ENCODE data around the gene TAF6L. TPM values are rescaled to one million over a fixed set of nuclear protein-coding genes. Genes with fewer than 3 reads are reported as not detected.

The TAF6L gene
- total and polyA plus RNA-seq, 3 experiments from 2014 or later, result 9.6 to 24.1 (median 21.8) TPM

DNA sequence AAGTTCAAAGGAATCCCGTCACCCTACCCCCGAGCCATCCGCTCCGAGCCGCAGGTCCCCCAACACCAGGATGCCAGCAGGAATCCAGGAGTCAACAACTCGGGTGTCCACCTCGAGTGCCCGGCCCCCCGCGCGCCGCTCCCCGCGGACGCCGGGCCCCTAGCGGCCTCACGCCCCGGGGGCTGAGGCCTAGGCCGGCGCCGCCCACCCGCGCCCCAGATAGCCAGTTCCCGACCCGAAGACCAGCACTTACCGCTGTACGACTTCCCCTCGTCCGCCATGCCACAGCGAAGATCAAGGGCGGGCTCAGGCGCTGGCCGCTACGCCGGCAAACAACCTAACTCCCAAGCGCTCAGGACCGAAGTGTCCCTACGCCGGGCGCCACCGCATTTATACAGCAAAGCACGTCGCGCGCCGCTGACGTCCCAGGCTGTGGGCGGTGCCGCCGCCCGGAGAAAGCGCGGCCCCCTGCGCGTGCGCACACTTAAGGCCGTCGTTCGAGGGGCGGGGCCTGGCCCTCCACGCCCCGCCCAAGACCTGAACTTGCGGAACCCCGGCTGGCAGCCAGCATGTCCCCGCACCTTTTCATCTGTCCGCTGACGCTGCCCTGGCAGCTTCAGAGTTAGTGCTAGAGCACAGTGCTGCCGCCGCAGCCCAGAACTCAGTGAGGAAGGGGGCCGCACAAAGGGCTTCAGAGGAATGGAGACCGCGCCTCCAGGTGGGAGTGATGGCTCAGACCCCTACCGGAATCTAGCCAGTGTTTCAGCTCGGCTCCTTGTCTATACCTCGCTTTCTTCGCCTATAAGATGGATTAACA is 34.1 kb downstream of the TAF6L start, which contains the start of gene NXF1:
Gene NXF1, minus strand, starts transcription at position 365 of the 817 bp plus-strand sequence. Its CDS starts 84 bp downstream, at position 281.
- Histone ChIP-seq H3K4me3 (ENCODE audit: low read length) (peak within 1 kb of the TSS; percentile 70), H3K9me3 (ENCODE audit: low read length) (no peaks in the 10 kb centered on the region), H3K36me3 (ENCODE audit: insufficient read depth, low read length) (peaks cover 25% of the 10 kb centered on the region), H3K27me3 (ENCODE audit: insufficient read depth, low read length, poor library complexity, severe bottlenecking) (no peaks in the 10 kb centered on the region), H3K27ac (ENCODE audit: low read depth, low read length) (peak within 1 kb of the TSS; percentile 95), H3K4me1 (ENCODE audit: insufficient read depth, low read length) (peaks cover 26% of the 10 kb centered on the region)
- ChIA-PET CTCF (interaction anchor here (0.7 to 3.4 kb wide), 8 partner anchors 10 to 76 kb away, joined by 3 to 20 read pairs (median 3); partner anchors contain the start of genes POLR2G, SLC3A2, STX5 and TMEM179B), POLR2A (interaction anchor here (0.6 to 2.1 kb wide), 16 partner anchors 8 to 158 kb away, joined by 3 to 21 read pairs (median 6); partner anchors contain the start of genes GANAB, HNRNPUL2, SLC3A2 and STX5)
- peak; percentile 94 to 98 (median 95) for DNase-seq
- Mint-ChIP-seq H3K36me3 (peaks cover 0 to 48% (median 3%) of the 10 kb centered on the region in 3 donors), H3K27ac (peak within 1 kb of the TSS; percentile 95 to 99 (median 97)), H3K4me1 (peaks cover 26 to 44% (median 30%) of the 10 kb centered on the region in 3 donors), H3K4me3 (peak within 1 kb of the TSS; percentile 96 to 99 (median 99)), H3K9me3 (no peaks in the 10 kb centered on the region), H3K27me3 (peaks cover 0 to 3% of the 10 kb centered on the region in 2 donors)

DNA sequence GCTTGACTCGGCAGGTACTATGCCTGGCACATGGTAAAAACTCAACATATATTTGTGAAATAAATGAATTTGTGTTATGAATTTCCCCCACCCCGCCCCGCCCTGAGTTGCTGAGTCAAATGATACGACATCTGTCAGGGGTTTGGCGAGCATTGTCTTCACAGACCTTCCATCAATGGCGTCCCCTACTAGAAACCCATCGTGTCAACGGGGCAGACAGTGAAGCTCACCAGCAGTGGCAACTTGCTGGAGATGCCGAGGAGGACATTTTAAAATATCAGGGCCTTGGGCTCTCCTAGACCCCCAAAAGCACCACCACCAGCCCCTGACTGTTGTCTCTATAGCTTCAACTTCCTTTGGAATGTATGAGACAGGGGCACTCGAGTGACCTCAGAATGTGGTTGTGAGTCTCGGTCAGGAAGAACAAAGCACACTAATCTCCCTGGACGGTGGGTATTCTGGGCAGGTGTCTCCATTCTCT is 34.8 kb downstream of the TAF6L start:
- POLR2A ChIA-PET, result interaction anchor here (0.6 to 2.1 kb wide), 16 partner anchors 9 to 159 kb away, joined by 3 to 21 read pairs (median 6); partner anchors contain the start of genes GANAB, HNRNPUL2, SLC3A2 and STX5
- H3K4me3 ChIP-seq (ENCODE audit: low read length), result peak overlapping the region; percentile 70

DNA sequence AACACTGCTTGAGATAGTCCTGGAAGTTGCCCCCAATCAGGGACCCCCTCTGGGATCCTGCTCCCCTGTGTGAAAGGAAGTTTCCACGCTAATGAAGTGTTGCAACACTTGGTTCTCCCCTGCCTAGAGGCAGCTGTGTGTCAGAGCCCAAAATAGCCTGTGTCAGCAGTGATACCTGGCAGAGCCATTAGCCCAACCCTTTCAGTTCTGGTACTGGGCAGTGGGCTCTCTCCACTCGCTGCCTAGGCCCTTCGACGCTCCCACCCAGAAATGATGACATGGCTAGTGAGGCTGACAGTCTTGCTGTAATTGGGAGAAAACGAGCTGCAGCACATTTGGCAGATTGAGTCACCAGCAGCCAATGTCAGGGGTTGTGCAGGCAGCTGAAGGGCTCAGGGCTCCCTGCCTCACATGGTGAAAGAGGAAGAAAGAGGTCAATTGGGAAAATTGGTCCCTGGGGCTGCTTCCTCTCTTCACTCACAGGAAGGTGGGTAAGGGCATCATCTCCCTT is 35.5 kb downstream of the TAF6L start:
- CTCF ChIA-PET, result interaction anchor here (1.0 to 3.4 kb wide), 5 partner anchors 8 to 75 kb away, joined by 3 to 20 read pairs (median 4); partner anchors contain the start of genes POLR2G, SLC3A2, TMEM179B and ZBTB3
- POLR2A ChIA-PET, result interaction anchor here (0.6 to 2.1 kb wide), 11 partner anchors 10 to 74 kb away, joined by 3 to 21 read pairs (median 9); partner anchors contain the start of genes SLC3A2, STX5, TMEM179B and WDR74
- Histone ChIP-seq H3K9me3 (ENCODE audit: low read length) (no peaks in the 10 kb centered on the region), H3K4me3 (ENCODE audit: low read length) (no peak overlapping the region), H3K36me3 (ENCODE audit: insufficient read depth, low read length) (peaks cover 14% of the 10 kb centered on the region), H3K27ac (ENCODE audit: low read depth, low read length) (no peak overlapping the region), H3K27me3 (ENCODE audit: insufficient read depth, low read length, poor library complexity, severe bottlenecking) (no peaks in the 10 kb centered on the region), H3K4me1 (ENCODE audit: insufficient read depth, low read length) (peaks cover 22% of the 10 kb centered on the region)
- Mint-ChIP-seq H3K36me3 (peaks cover 0 to 37% (median 4%) of the 10 kb centered on the region in 3 donors), H3K9me3 (no peaks in the 10 kb centered on the region), H3K27me3 (peaks cover 0 to 3% of the 10 kb centered on the region in 2 donors), H3K4me1 (peaks cover 26 to 39% (median 28%) of the 10 kb centered on the region in 3 donors), H3K27ac (peak overlapping the region in 6 of 8 donors; percentile 91 to 99 (median 96)), H3K4me3 (peak overlapping the region; percentile 96 to 99 (median 99))
- no peak for DNase-seq

More for the DNA sequence above, 34.8 kb downstream of the TAF6L start:
- no peaks in the 10 kb centered on the region for H3K27me3 ChIP-seq (ENCODE audit: insufficient read depth, low read length, poor library complexity, severe bottlenecking)
- CTCF ChIA-PET, result interaction anchor here (0.7 to 3.4 kb wide), 7 partner anchors 9 to 75 kb away, joined by 3 to 20 read pairs (median 3); partner anchors contain the start of genes POLR2G, SLC3A2, STX5 and TMEM179B
- Mint-ChIP-seq H3K4me1 (peaks cover 26 to 44% (median 30%) of the 10 kb centered on the region in 3 donors), H3K36me3 (peaks cover 0 to 43% (median 5%) of the 10 kb centered on the region in 3 donors), H3K27me3 (peaks cover 0 to 3% of the 10 kb centered on the region in 2 donors), H3K27ac (peak overlapping the region; percentile 87 to 99 (median 96)), H3K4me3 (peak overlapping the region; percentile 96 to 99 (median 99)), H3K9me3 (no peaks in the 10 kb centered on the region)
- peak overlapping the region; percentile 95 for H3K27ac ChIP-seq (ENCODE audit: low read depth, low read length)
- DNase-seq, result no peak
- H3K9me3 ChIP-seq (ENCODE audit: low read length), result no peaks in the 10 kb centered on the region
- H3K4me1 ChIP-seq (ENCODE audit: insufficient read depth, low read length), result peaks cover 26% of the 10 kb centered on the region
- peaks cover 21% of the 10 kb centered on the region for H3K36me3 ChIP-seq (ENCODE audit: insufficient read depth, low read length)

DNA sequence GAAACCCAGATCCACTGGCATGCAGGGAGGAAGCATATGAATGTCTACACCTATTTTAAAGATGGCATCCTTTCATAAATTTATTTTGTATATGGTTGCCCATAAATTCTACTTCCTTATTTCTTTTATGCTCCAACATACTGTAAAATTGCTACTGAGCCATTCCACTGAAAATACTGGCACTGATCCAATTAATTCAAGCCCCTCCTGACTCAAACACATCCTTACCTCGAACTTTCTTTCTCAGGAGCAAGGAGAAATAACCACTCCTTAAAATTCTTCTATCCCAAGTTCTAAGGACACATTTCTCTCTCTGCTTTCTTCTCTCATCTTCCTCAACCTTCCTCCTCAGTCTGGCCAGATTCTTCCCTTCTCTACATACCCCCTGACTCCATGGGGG is 39.6 kb downstream of the TAF6L start:
- H3K36me3 Mint-ChIP-seq, result peaks cover 0 to 12% (median 2%) of the 10 kb centered on the region in 3 donors
- CTCF ChIA-PET, result no interaction called here
- DNase-seq, result no peak

DNA sequence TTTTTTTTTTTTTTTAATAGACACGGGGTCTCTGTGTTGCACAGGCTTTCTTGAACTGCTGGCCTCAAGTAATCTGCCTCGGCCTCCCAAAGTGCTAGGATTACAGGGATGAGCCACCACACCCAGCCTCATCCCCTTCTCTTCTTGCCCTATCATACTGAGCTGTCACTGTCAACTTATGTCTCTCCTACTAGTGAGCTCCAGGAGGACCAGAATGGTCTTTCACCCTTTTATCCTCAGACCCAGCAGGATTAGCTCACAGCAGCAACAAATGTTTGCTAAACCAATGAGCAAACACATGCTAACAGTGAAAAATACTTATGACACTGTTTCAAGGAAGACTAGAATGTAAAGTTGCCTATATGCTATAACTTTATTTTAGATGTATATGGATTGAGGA is 40.5 kb downstream of the TAF6L start:
- peaks cover 0 to 1% of the 10 kb centered on the region in 2 donors for H3K27me3 Mint-ChIP-seq
- peak overlapping the region in 1 of 7 donors; percentile 37 for H3K4me3 Mint-ChIP-seq
- H3K36me3 ChIP-seq (ENCODE audit: insufficient read depth, low read length), result no peaks in the 10 kb centered on the region
- H3K4me3 ChIP-seq (ENCODE audit: low read length), result no peak overlapping the region
- H3K27me3 ChIP-seq (ENCODE audit: insufficient read depth, low read length, poor library complexity, severe bottlenecking), result no peaks in the 10 kb centered on the region
- no peaks in the 10 kb centered on the region for H3K4me1 ChIP-seq (ENCODE audit: insufficient read depth, low read length)
- H3K9me3 Mint-ChIP-seq, result no peaks in the 10 kb centered on the region
- peaks cover 0 to 1% (median 0%) of the 10 kb centered on the region in 3 donors for H3K4me1 Mint-ChIP-seq
- no peak for DNase-seq
- ChIA-PET POLR2A (interaction anchor here (0.7 to 1.2 kb wide), 4 partner anchors 13 to 30 kb away, joined by 3 to 8 read pairs (median 4); partner anchors contain the start of gene STX5), CTCF (interaction anchor here (1.5 kb wide), 1 partner anchor 26 kb away, joined by 5 read pairs; no protein-coding TSS in a partner anchor)
- no peak overlapping the region for H3K27ac ChIP-seq (ENCODE audit: low read depth, low read length)
- peaks cover 0 to 19% (median 2%) of the 10 kb centered on the region in 3 donors for H3K36me3 Mint-ChIP-seq
- H3K27ac Mint-ChIP-seq, result peak overlapping the region in 2 of 8 donors; percentile 33 to 43
- no peaks in the 10 kb centered on the region for H3K9me3 ChIP-seq (ENCODE audit: low read length)

More for the DNA sequence above, 39.6 kb downstream of the TAF6L start:
- no peaks in the 10 kb centered on the region for H3K27me3 ChIP-seq (ENCODE audit: insufficient read depth, low read length, poor library complexity, severe bottlenecking)
- no peaks in the 10 kb centered on the region for H3K9me3 Mint-ChIP-seq
- H3K4me1 ChIP-seq (ENCODE audit: insufficient read depth, low read length), result peaks cover 8% of the 10 kb centered on the region
- POLR2A ChIA-PET, result interaction anchor here (0.7 kb wide), 1 partner anchor 18 kb away, joined by 3 read pairs; no protein-coding TSS in a partner anchor
- no peak overlapping the region for H3K4me3 ChIP-seq (ENCODE audit: low read length)
- peaks cover 6% of the 10 kb centered on the region in 3 donors for H3K4me1 Mint-ChIP-seq
- H3K27ac Mint-ChIP-seq, result peak overlapping the region in 6 of 8 donors; percentile 5 to 57 (median 36)
- H3K36me3 ChIP-seq (ENCODE audit: insufficient read depth, low read length), result no peaks in the 10 kb centered on the region
- H3K4me3 Mint-ChIP-seq, result peak overlapping the region in 1 of 7 donors; percentile 41
- H3K27ac ChIP-seq (ENCODE audit: low read depth, low read length), result no peak overlapping the region
- no peaks in the 10 kb centered on the region for H3K9me3 ChIP-seq (ENCODE audit: low read length)
- H3K27me3 Mint-ChIP-seq, result no peaks in the 10 kb centered on the region

DNA sequence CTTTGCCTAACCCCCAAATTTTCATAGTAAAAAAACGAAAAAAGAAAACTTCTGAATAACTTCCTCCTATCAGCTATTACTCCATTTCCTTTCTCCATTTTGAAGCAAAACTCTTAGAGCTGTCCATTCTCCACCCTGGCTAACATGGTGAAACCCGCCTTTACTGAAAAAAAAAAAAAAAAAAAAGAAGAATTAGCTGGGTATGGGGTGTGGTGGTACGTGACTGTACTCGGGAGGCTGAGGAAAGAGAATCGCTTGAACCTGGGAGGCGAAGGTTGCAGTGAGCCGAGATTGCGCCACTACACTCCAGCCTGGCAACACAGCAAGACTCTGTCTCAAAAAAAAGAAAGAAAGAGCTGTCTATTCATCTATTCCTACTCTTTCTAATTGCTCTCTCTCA is 45.4 kb downstream of the TAF6L start:
- H3K27me3 Mint-ChIP-seq, result peaks cover 0 to 1% of the 10 kb centered on the region in 2 donors
- Histone ChIP-seq H3K36me3 (ENCODE audit: insufficient read depth, low read length) (peaks cover 5% of the 10 kb centered on the region), H3K27ac (ENCODE audit: low read depth, low read length) (no peak overlapping the region), H3K9me3 (ENCODE audit: low read length) (no peaks in the 10 kb centered on the region), H3K27me3 (ENCODE audit: insufficient read depth, low read length, poor library complexity, severe bottlenecking) (no peaks in the 10 kb centered on the region), H3K4me1 (ENCODE audit: insufficient read depth, low read length) (no peaks in the 10 kb centered on the region), H3K4me3 (ENCODE audit: low read length) (no peak overlapping the region)
- H3K4me3 Mint-ChIP-seq, result no peak overlapping the region
- H3K27ac Mint-ChIP-seq, result no peak overlapping the region
- CTCF ChIA-PET, result interaction anchor here (0.8 to 1.4 kb wide), 3 partner anchors 29 to 64 kb away, joined by 3 read pairs; partner anchors contain the start of genes SLC3A2 and TMEM179B
- peaks cover 0 to 1% (median 0%) of the 10 kb centered on the region in 3 donors for H3K4me1 Mint-ChIP-seq
- no peaks in the 10 kb centered on the region for H3K9me3 Mint-ChIP-seq
- POLR2A ChIA-PET, result interaction anchor here (0.7 to 1.4 kb wide), 4 partner anchors 10 to 106 kb away, joined by 4 to 9 read pairs (median 5); partner anchors contain the start of gene WDR74
- peaks cover 0 to 48% (median 7%) of the 10 kb centered on the region in 3 donors for H3K36me3 Mint-ChIP-seq
- DNase-seq, result no peak

DNA sequence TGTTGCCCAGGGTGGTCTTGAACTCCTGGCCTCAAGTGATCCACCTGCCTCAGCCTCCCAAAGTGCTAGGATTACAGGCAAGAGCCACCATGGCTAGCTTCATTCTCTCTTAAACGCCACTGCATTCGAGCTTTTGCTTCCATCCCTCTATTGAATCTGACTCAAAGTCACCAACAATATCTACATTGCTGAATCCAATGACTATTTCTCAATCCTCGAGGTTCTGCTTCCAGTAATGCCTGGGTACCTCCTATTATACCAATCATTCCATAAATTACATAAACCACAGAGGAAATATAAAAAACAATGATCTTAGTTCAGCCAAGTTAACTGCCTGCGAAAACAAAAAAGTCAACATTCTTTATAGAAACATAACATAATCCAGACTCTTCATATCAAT is 45.9 kb downstream of the TAF6L start:
- Mint-ChIP-seq H3K9me3 (no peaks in the 10 kb centered on the region), H3K36me3 (peaks cover 0 to 51% (median 7%) of the 10 kb centered on the region in 3 donors), H3K4me1 (peaks cover 0 to 1% (median 0%) of the 10 kb centered on the region in 3 donors), H3K27ac (peak overlapping the region in 1 of 8 donors; percentile 64), H3K27me3 (peaks cover 0 to 1% of the 10 kb centered on the region in 2 donors), H3K4me3 (no peak overlapping the region)
- DNase-seq, result no peak
- Histone ChIP-seq H3K4me1 (ENCODE audit: insufficient read depth, low read length) (no peaks in the 10 kb centered on the region), H3K27ac (ENCODE audit: low read depth, low read length) (no peak overlapping the region), H3K4me3 (ENCODE audit: low read length) (no peak overlapping the region), H3K9me3 (ENCODE audit: low read length) (no peaks in the 10 kb centered on the region), H3K27me3 (ENCODE audit: insufficient read depth, low read length, poor library complexity, severe bottlenecking) (no peaks in the 10 kb centered on the region), H3K36me3 (ENCODE audit: insufficient read depth, low read length) (peaks cover 5% of the 10 kb centered on the region)
- ChIA-PET POLR2A (interaction anchor here (0.8 to 1.4 kb wide), 3 partner anchors 11 to 24 kb away, joined by 4 to 5 read pairs (median 5); partner anchors contain the start of gene WDR74), CTCF (interaction anchor here (1.1 to 1.4 kb wide), 2 partner anchors 30 to 46 kb away, joined by 3 read pairs; partner anchors contain the start of gene TMEM179B)
